Small intestine (tissue), 7 donors: Measurements from ENCODE around the gene AK5. TPM values are rescaled to one million over a fixed set of nuclear protein-coding genes. Genes with fewer than 3 reads are reported as not detected.
A peak's percentile ranks its signal among the peaks of the same experiment; 100 is the strongest.
"Not testable (repeated sequence)": the region's sequence is repeated elsewhere in the genome, so short reads cannot be mapped to it uniquely, and the experiment has no call there.

Experiments used
- DNase-seq, 2 donors: peaks; one replicate each; pipeline versions ENCODE4 v3.0.0 to v3.0.0-alpha.2; 2013
- FAIRE-seq: peaks from 2 replicates; lab custom pipeline; 2012; peaks lifted over from hg19 to GRCh38; lab: Jason Lieb, UNC
- H3K27ac ChIP-seq, 3 donors: one replicate each; pipeline ENCODE4 v1.5.1; 2013; ENCODE audit warnings: low read length in 2 of 3, mild to moderate bottlenecking in 2 of 3, control low read depth in 1 of 3, inconsistent platforms in 1 of 3, low read depth in 1 of 3, moderate library complexity in 1 of 3
- H3K27me3 ChIP-seq, 3 donors: one replicate each; pipeline ENCODE4 v1.6.1; 2013; ENCODE audit warnings: low read length in 3 of 3, inconsistent platforms in 1 of 3; ENCODE audit not compliant: control insufficient read depth in 3 of 3, insufficient read depth in 3 of 3
- H3K36me3 ChIP-seq, 3 donors: one replicate each; pipeline ENCODE4 v1.6.1; 2013; ENCODE audit warnings: low read length in 3 of 3, inconsistent platforms in 1 of 3, low read depth in 1 of 3, mild to moderate bottlenecking in 1 of 3, moderate library complexity in 1 of 3; ENCODE audit not compliant: control insufficient read depth in 3 of 3, insufficient read depth in 2 of 3
- H3K4me1 ChIP-seq, 3 donors: one replicate each; pipeline ENCODE4 v1.6.1; 2013; ENCODE audit warnings: low read length in 2 of 3, inconsistent platforms in 1 of 3, low read depth in 1 of 3, mild to moderate bottlenecking in 1 of 3, moderate library complexity in 1 of 3; ENCODE audit not compliant: control insufficient read depth in 3 of 3, insufficient read depth in 2 of 3
- H3K4me3 ChIP-seq, 3 donors: one replicate each; pipeline ENCODE4 v1.5.1; 2013; ENCODE audit warnings: low read length in 3 of 3, control low read depth in 1 of 3, inconsistent platforms in 1 of 3, low read depth in 1 of 3, mild to moderate bottlenecking in 1 of 3, moderate library complexity in 1 of 3
- H3K9me3 ChIP-seq, 2 donors: one replicate each; pipeline ENCODE4 v1.6.1; 2013; ENCODE audit warnings: low read depth in 1 of 2, low read length in 1 of 2; ENCODE audit not compliant: control insufficient read depth in 2 of 2, insufficient read depth in 1 of 2
- WGBS, 3 donors: extraction: QIAGEN DNeasy Blood & Tissue Kit; methylation state at CpG; one replicate each; pipeline ENCODE4 v1.1.7; 2013; 5-methylcytosine and 5-hydroxymethylcytosine counted together
- polyA plus RNA-seq, 4 donors: library from polyadenylated mRNA; stranded (reverse) in 3 of 4; unstranded in 1 of 4; fragments of 200-250 nt in 3 of 4; fragments of 120-200 nt in 1 of 4; gene quantifications; one replicate each; pipeline versions ENCODE4 v1.2.1 to v1.2.3, GENCODE V29; 2013
- donor health status: healthy with polysubstance abuse.
- donor health status: control.
- donor health status: control.
- donor health status: Bipolar disorder and iron deficiency.
- donor health status: healthy.

AK5 gene
- polyA plus RNA-seq, 4 donors = 0.27 to 2.6 (median 0.61) TPM; not detected in 1

- DNase-seq (no peak), FAIRE-seq (no peak)
- Histone ChIP-seq H3K9me3 (no peaks in the 10 kb centered on the region), H3K27ac (no peak overlapping the region), H3K27me3 (no peaks in the 10 kb centered on the region), H3K4me1 (no peaks in the 10 kb centered on the region), H3K4me3 (no peak overlapping the region), H3K36me3 (no peaks in the 10 kb centered on the region)
- WGBS, 3 donors = 44 to 56% (median 55%) methylated on average over 8 of the region's 8 CpGs
These were observed 131.2 kb downstream of the AK5 start for GRCh38 chr1:77412820-77413530.

- no peaks in the 10 kb centered on the region for H3K27me3 ChIP-seq
- 65 to 73% (median 67%) methylated on average over 7 of the region's 7 CpGs for WGBS, 3 donors
- H3K36me3 ChIP-seq = no peaks in the 10 kb centered on the region
- no peak overlapping the region for H3K27ac ChIP-seq
- FAIRE-seq (no peak), DNase-seq (no peak)
- no peak overlapping the region for H3K4me3 ChIP-seq
- no peaks in the 10 kb centered on the region for H3K9me3 ChIP-seq
- no peaks in the 10 kb centered on the region for H3K4me1 ChIP-seq
These were observed 131.9 kb downstream of the AK5 start for GRCh38 chr1:77413541-77414335.

- no peaks in the 10 kb centered on the region for H3K36me3 ChIP-seq
- H3K27ac ChIP-seq = no peak overlapping the region
- FAIRE-seq (no peak), DNase-seq (no peak)
- no peaks in the 10 kb centered on the region for H3K4me1 ChIP-seq
- H3K27me3 ChIP-seq = no peaks in the 10 kb centered on the region
- WGBS, 3 donors = 69 to 78% (median 74%) methylated on average over 4 of the region's 4 CpGs
- H3K9me3 ChIP-seq = no peaks in the 10 kb centered on the region
- H3K4me3 ChIP-seq = no peak overlapping the region
These were observed 133.8 kb downstream of the AK5 start for GRCh38 chr1:77415579-77415978.

DNA sequence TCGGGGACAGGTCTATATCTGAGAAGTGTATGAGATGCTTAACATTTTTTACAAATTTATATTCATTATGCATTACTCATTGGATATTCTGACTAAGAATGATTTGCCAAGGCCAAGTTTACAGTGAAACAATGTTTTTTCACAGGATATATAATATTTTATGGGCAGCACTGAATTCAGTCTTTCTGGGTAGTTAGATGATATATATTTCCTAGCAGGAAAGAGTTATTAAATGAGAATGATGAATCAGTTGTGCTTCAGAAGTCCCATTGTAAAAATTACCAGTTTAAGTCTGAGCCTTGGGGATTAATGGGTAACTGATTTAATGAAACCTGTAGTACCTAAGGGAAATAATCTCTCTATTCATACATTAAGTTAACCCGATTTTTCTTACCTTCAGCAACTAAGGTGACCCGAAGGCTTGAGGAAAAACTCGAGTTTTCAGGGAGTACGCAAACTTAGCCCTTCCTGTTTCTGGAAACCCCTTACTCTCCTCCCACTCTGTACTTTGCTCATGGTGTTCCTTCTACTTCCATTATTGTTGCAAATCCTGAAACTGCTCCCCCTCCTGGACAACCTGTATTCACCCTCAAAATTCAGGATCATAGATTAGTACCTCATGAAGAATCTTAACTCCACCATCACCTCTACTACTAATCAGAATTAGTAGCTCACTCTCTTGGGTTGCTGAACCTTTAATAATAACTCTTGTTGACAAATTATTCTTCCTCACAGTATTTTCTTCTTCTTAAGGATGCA is 135.1 kb downstream of the AK5 start:
- Histone ChIP-seq H3K9me3 (no peaks in the 10 kb centered on the region), H3K27ac (no peak overlapping the region), H3K27me3 (no peaks in the 10 kb centered on the region), H3K4me3 (no peak overlapping the region), H3K36me3 (no peaks in the 10 kb centered on the region), H3K4me1 (no peaks in the 10 kb centered on the region)
- peak; percentile 5 to 20 for DNase-seq
- 73 to 77% (median 77%) methylated on average over 5 of the region's 5 CpGs for WGBS, 3 donors
- no peak for FAIRE-seq

DNA sequence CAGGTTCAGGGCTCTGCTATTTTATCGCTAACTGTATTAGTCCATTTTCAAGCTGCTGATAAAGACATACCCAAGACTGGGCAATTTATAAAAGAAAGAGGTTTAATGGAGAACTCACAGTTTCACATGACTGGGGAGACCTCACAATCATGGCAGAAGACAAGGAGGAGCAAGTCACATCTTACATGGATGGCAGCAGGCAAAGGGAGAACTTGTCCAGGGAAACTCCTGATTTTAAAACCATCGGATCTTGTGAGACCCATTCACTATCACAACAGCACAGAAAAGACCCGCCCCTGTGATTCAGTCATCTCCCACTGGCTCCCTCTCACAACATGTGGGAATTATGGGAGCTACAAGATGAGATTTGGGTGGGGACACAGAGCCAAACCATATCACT is 136.2 kb downstream of the AK5 start:
- H3K27me3 ChIP-seq, FAIRE-seq, H3K4me1 ChIP-seq, H3K36me3 ChIP-seq, DNase-seq, H3K4me3 ChIP-seq, H3K9me3 ChIP-seq, H3K27ac ChIP-seq: not testable (repeated sequence)
- WGBS, 3 donors = 90 to 95% (median 90%) methylated on average over 3 of the region's 3 CpGs

GRCh38 chr1:77421504-77422233 is 139.8 kb downstream of the AK5 start:
- no peaks in the 10 kb centered on the region for H3K36me3 ChIP-seq
- H3K9me3 ChIP-seq = no peaks in the 10 kb centered on the region
- no peak overlapping the region for H3K4me3 ChIP-seq
- H3K27me3 ChIP-seq = no peaks in the 10 kb centered on the region
- WGBS, 3 donors = 79 to 84% (median 82%) methylated on average over 3 of the region's 3 CpGs
- DNase-seq (no peak), FAIRE-seq (no peak)
- H3K27ac ChIP-seq = no peak overlapping the region
- no peaks in the 10 kb centered on the region for H3K4me1 ChIP-seq

GRCh38 chr1:77424236-77424635 is 142.4 kb downstream of the AK5 start:
- Histone ChIP-seq H3K4me3 (no peak overlapping the region), H3K4me1 (no peaks in the 10 kb centered on the region), H3K36me3 (no peaks in the 10 kb centered on the region), H3K27ac (no peak overlapping the region), H3K27me3 (no peaks in the 10 kb centered on the region), H3K9me3 (peaks cover 0 to 4% of the 10 kb centered on the region in 2 donors)
- FAIRE-seq = no peak
- DNase-seq = no peak

GRCh38 chr1:77428068-77428467 is 146.2 kb downstream of the AK5 start:
- peaks cover 0 to 4% of the 10 kb centered on the region in 2 donors for H3K9me3 ChIP-seq
- no peaks in the 10 kb centered on the region for H3K4me1 ChIP-seq
- H3K36me3 ChIP-seq = no peaks in the 10 kb centered on the region
- WGBS, 3 donors = 70 to 81% (median 79%) methylated on average over 1 of the region's 1 CpG
- no peak overlapping the region for H3K27ac ChIP-seq
- DNase-seq = no peak
- FAIRE-seq = no peak
- no peaks in the 10 kb centered on the region for H3K27me3 ChIP-seq
- H3K4me3 ChIP-seq = no peak overlapping the region
